HG03442 (cell line): ENCODE results near the gene MCEMP1.

Source experiments
- ATAC-seq: cut with Tn5 transposase; IDR thresholded peaks from one replicate; pipeline ENCODE4 v1.9.1; 2021; ENCODE audit warnings: mild to moderate bottlenecking, moderate library complexity; ENCODE audit not compliant: unreplicated experiment

The MCEMP1 gene

DNA sequence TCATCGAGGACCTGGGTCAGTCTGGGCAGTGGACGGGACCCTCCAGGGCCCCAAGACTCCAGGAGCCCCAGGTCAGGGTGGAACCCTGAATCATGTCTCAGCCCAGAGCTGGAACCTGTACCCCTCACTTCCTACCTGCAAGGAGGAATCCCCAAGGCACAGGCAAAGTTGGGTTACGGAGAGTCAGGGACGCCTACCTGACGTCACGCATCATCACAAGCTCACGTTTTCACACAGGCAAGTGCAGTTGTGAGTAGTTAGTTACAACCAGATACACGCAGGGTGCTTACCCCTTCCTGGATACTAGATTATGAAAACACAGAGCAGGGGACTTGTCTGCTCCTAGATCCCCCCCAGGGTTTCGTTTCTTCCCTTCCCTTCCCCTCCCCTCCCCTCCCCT is 6.1 kb upstream of the MCEMP1 start:
- no peak for ATAC-seq

DNA sequence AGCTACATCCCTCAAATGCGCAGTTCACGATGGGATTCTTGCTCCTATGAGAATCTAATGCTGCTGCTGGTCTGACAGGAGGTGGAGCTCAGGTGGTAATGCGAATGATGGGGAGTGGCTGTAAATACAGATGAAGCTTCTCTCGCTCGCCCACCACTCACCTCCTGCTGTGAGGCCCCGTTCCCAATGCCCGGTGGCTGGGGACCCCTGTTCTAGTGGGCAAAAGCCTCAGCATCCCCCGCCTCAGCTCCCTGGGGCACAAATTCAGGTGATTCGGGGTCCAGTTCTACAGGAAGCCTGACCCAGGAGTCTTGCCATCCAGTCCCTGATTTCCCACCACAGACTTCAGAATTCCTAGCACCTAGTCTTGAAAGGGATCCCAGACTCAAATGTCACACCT is 4.4 kb upstream of the MCEMP1 start:
- ATAC-seq, result no peak

DNA sequence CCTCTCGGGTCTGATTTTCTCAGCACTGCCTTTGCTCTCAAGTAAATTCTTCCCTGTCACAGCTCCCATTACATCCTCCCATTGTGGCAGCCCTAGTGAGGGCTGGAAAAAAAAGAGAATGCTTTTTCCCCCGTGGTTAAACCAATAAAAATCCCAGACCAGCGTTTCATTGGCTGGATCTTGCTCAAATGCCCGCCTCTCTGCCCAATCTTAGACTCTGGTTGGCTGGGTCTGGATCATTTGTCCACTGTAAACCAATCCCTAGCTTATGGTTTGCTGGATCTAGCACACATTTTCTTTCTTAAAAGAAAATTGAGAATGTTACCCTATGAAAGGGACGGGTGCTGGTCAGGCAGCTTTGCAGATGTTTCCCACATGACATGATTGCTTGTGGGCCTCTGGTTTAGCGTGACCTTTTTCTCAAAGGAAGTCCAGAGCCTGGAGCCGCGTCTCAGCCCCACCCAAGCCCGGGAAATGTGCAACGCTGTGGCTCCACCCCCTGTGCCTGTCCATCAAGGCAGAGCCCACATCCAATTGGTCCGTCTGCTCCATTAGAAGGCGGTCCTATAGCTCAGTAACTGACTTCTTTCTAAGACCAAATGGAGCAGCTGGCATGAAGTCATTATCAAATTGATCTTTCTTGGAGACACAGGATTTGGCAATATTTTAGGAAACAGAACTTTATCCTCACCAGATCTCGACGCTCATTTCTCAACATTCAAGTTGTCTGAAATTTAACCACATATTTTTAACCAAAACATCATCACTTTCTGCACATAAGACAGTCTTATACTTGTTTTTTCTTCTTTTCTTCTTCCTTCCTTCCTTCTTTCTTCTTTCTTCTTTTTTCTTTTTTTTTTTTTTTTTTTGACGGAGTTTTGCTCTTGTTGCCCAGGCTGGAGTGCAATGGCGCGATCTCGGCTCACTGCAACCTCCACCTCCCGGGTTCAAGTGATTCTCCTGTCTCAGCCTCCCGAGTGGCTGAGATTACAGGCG is 2.6 kb upstream of the MCEMP1 start:
- ATAC-seq, result no peak

DNA sequence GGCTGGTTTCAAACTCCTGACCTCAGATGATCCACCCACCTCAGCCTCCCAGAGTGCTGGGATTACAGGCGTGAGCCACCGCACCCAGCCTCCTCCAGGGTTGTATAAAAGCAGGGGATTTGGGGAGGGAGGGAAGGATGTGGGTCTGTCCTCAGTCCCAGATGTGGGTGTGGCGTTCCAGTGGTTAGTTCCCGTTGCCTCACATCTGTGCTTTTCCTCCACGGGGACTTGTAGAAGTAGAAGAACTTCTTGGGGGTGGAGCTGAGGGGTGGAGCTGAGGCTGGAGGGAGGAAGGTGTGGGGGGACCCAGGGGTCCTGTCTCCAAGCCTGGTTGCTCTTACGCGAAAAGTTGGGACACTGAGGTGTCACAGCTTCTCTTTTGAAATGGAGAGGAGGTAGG is 514 bp upstream of the MCEMP1 start:
- ATAC-seq, result no peak

DNA sequence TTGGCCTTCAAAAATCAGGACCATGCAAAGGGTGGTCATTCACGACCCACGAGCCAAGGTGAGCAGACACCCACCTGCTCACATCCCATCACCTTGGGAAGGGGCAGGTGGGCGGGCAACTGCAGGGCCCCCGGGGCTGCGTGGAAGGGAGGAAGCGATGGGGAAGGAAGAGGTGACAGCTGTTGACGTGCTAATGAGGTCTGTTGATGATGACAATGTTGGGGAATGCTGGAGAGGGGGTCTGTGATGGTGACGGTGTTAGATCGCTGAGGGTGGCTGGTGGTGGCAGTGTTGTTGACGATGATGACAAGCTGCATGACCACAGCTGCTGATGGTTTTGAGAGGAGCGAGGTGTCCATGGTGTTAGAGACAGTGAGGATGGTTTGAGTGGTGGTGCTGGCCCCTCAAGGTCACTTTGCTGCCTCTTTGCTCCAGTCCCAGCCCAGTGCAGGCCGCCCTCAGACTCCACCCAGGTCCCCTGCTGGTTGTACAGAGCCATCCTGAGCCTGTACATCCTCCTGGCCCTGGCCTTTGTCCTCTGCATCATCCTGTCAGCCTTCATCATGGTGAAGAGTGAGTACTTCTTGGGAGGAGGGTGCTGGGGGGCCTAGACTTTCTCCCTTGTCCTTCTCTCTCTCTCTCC is 900 bp downstream of the MCEMP1 start:
- ATAC-seq, result no peak

DNA sequence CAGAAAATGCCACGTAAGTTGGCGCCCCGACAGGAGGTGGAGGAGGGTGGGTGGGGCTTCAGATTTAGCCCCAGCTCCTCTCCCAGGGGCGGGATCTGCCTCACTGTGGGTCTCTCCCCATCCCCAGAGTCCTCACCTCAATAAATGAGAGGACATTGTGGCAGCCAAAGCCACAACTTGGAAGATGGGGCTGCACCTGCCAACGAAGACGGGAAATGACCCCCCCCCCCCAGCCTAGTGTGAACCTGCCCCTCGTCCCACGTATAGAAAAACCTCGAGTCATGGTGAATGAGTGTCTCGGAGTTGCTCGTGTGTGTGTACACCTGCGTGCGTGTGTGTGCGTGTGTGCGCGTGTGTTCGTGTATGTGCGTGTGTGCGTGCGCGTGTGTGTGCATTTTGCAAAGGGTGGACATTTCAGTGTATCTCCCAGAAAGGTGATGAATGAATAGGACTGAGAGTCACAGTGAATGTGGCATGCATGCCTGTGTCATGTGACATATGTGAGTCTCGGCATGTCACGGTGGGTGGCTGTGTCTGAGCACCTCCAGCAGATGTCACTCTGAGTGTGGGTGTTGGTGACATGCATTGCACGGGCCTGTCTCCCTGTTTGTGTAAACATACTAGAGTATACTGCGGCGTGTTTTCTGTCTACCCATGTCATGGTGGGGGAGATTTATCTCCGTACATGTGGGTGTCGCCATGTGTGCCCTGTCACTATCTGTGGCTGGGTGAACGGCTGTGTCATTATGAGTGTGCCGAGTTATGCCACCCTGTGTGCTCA is 2.3 kb downstream of the MCEMP1 start:
- ATAC-seq, result no peak

DNA sequence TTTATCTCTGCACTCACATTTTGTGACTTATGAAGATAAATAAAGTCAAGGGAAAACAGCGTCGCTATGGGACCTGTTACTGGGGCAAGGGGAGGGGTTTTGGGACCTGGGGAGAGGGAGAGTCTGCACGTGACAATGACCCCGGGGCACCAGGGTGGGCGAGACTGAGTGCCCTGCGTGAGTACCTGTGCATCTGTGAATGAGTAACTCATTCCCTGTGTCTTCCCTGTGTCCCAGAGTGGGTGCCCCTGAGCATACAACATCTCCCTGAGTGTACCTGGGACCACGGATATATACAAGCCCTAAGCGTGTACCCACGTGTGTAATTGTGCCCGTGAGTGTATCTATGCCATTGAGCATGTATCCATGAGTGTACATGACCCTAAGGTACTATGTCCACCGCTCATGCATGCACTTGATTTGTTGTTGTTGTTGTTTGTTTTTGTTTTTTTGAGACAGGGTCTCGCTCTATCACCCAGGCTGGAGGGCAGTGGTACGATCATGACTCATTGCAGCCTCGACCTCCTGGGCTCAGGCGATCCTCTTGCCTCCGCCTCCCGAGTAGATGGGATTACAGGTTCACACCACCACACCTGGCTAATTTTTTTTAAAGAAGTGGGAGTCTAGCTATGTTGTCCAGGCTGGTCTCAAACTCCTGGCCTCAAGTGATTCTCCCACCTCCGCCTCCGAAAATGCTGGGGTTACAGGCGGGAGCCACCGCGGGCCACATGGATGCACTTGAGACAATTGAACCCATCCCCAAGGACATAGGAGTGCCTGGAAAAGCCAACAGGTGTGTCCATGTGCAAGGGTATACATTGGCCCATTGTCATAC is 3.1 kb downstream of the MCEMP1 start:
- ATAC-seq, result no peak

DNA sequence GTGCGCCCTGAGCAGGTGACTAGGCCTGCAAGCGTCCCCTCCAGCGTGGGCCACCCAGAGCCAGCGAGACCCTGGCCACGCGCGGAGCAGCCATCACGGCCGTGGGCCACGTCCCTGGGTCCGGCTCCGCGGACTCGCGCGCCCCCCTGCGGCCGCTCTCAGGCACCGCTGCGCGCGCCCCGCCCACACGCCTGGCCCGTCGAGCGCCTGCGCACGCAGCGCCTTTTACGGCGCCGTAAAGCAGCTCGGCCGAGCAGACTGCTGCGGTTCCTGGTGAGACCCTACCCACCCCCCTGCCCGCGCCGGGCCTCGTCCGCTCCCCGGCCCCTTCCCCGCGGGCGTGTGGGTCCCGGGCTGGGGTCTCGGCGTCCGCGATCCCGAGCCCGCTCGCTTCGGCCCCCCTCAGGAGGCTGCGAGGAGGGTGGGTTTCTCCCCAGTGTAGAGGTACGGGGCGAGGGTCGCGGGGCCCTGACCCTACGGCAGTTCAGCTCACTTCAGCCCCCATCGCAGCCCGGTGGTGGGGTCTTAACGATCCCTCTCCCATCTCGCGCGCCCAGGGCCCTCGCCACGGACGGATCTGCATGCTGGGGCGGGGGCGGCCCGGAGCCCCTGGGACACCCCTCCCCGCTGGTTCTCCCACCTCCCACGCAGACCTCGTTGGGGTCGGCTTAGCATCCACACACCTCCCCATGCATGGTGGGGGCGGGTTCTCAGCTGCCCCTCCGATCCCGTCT is 3.9 kb downstream of the MCEMP1 start, which contains the start of gene TRAPPC5:
TSS of gene TRAPPC5 (plus strand) at position 228 of the 734 bp plus-strand sequence. CDS start 1,421 bp downstream, outside the sequence.
- peak; percentile 67 for ATAC-seq

DNA sequence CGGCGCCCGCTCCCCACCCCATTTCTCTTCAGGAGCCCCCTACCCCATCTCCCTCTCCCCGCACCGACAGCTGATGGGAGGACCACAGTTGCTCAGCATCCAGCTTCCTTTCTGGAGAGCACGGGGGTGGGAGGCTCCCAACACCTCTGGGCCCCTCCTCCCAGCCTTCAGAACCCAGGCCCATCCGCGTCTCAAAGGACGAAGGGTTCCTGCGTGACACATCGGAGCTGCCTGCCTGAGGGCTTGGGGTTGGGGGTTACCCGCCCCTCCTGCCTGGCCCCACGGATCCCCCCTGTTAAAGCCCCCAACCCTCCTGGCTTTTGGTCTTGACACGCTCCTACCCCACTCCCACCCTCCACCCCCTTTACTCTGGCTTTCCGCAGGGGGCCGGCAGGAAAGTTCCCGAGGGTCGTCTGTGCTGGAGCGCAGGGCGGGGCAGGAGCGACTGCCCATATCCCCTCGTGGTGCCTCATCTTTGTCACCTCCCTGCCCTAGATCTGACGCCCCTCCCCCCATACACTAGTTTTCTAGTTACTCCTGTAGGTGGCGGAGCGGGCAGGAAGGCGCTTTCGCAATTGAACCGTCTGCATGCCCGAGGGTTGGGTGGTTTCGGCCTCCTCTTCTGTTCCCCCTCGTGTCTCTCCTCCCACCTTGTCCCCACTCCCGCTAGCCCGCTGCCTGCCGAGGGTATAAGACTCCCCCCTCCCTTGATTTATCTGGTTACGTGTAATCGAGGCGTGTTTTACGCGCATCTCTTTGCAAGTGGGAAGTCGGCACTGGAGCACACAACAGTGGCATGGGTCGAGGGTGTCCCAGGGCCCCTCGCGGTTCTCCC is 4.7 kb downstream of the MCEMP1 start:
- no peak for ATAC-seq

DNA sequence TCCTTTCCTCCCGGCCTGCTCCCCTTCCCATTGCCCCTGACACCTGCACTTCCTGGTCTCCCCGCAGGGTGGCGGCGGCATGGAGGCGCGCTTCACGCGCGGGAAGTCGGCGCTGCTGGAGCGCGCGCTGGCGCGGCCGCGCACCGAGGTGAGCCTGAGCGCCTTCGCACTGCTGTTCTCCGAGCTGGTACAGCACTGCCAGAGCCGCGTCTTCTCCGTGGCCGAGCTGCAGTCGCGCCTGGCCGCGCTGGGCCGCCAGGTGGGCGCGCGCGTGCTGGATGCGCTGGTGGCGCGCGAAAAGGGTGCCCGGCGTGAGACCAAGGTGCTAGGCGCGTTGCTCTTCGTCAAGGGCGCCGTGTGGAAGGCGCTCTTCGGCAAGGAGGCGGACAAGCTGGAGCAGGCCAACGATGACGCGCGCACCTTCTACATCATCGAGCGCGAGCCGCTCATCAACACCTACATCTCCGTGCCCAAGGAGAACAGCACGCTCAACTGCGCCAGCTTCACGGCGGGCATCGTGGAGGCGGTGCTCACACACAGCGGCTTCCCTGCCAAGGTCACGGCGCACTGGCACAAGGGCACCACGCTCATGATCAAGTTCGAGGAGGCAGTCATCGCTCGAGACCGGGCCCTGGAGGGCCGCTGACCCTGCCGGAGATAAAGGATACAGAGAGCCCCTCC is 5.4 kb downstream of the MCEMP1 start:
- ATAC-seq, result no peak

DNA sequence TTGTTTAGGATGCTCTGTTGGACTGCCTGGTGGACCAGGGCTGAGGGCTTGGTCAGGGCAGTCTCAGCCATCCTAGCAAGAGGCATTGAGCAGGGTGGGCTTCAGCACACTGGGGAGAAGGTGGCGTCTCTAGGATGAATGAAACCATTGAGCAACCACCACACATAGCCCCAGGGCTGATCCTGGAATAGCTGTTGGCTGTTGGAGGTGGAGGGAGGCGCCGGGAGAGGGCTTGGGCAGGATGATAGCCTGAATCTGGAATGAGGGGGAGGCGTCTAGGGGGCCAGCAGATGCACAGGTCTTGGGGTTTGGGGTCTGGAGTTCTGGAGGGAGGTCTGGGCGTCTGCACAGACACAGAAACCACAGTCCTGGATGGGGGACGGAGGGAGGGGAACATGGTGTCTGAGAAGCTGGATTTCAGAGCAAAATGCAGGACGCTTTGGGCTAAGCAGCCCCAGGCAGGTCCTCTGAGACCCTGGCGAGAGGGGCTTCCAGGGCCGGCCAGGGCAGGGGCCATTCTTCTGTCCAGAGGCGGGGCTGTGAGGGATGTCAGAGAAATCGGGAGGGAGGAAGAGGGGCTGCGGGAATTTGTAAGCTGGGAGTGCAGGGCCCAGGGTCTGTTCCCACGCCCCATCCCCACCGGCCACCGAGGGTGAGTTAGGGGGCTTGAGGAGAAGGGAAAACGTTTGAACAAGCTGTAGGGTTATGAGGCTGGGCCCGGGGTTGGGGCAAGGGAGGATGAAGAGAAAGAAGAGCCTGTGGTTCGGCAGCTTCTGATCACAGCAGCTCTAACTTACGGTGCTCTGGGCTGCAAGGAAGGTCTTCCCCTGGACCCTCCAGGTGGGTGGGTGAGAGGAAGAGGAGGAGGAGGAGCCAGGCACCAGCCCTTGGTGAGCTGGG is 8.9 kb downstream of the MCEMP1 start:
- no peak for ATAC-seq

DNA sequence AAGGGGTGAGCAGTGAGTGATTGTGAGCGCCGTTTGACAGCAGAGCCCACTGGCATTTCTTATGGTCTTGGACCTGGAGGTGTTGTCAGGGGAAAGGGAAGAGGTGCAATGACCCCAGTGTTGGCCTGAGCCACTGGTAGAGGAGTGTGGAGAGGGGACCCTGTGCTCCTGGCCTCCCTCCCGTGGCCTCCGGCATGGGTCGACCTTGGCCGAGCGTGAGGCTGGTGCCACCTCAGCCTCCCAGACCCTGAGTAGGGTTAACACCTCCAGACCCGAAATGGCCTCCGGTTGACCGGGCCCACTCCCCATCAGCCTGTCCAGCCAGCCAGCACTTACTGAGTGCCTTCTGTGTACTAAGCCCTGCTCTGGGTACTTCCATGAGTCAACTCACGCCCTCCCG is 10.3 kb downstream of the MCEMP1 start:
- ATAC-seq, result no peak

DNA sequence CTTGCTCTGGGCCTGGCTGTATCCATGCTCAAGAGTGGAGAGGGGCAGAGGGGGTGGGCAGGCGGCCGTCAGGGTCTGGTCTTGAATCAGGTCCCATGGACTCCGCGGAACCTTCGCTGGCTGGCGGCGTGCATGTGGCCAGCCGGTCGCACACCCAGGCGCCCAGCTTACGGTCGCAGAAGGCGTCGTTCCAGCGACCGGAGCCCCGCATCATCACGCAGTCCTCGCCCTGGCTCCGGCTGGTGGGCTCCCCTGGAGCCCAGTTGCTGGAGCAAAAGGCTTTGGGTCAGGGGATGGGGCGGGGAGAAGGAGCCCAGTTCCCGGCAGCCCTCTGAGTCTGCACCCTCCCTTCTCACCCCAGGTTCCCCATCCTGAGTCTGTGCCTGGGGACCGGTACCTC is 12.3 kb downstream of the MCEMP1 start:
- no peak for ATAC-seq

DNA sequence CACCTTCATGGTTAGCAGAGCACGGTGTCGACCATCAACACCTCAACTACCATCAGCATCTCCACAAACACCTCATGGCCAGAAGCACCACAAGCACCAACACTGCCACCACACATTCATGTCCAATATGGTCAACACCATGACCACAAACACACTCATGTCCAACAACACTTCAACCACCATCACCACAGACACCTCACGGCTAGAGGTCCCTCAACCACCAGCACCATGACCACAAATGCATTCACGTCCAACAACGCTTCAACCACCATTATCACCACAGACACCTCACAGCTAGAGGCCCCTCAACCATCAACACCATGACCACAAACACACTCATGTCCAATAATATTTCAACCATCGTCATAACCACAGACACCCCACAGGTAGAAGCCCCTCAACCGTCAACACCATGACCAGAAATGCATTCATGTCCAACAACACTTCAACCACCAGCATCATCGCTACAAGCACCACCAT is 13.9 kb downstream of the MCEMP1 start:
- ATAC-seq, result no peak

DNA sequence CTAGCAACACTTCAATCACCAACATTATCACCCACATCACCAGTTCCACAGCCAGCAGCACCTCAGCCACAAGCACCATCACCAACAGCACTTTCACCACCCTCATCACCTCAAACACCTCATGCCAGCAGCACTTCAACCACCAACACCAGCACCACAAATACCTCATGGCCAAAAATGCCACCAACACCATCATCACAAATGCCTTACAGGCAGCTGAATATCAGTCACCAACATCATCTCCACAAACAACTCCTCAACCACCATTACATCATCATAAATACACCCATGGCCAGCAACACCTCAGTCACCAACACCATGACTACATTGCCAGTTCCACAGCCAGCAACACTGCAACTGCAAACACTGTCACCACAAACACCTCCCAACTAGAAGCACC is 14.6 kb downstream of the MCEMP1 start:
- ATAC-seq, result no peak

DNA sequence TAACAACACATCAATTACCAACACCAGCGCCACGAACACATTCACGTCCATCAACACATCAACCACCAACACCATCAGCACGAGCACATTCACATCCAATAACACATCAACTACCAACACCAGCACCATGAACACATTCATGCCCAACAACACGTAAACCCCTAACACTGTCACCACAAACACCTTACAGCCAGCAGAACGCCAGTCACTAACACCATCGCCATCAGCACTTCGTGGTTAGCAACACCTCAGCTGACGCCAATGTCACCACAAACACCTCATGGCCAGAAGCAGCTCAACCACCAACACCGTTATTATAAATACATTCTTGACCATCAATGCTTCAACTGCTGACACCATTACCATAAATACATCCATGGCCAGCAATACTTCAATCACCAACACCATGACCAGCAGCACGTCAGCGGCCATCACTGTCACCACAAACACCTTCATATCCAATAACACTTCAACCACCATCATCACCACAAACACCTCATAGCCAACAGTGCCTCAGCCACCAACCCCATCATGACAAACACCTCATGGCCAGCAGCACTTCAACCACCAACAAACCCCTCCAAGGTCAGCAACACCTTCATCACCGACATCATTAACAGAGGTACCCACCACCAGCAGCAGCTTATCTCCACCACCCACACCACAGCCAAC is 15.7 kb downstream of the MCEMP1 start:
- ATAC-seq, result no peak

DNA sequence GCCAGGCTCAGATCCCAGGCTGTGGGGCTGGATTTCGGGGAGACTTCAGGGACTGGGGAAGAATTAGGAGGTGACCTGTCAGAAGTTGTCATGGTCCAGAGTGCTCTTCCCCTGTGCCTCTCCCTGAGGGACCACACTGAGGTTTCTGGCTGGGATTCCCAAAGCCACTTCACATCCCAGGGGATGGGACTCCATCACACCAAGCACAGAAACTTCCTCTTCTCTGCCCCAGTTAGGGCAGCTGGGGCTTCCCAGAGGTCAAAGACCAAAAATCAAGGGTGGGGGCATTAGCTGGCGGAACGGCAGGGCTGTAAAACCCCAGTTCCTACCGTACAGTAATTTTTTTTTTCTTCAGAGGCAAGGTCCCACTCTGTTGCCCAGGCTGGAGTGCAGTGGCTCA is 17.6 kb downstream of the MCEMP1 start:
- no peak for ATAC-seq
